ENCODE data around the gene OR4E1.

OR4E1 gene

DNA sequence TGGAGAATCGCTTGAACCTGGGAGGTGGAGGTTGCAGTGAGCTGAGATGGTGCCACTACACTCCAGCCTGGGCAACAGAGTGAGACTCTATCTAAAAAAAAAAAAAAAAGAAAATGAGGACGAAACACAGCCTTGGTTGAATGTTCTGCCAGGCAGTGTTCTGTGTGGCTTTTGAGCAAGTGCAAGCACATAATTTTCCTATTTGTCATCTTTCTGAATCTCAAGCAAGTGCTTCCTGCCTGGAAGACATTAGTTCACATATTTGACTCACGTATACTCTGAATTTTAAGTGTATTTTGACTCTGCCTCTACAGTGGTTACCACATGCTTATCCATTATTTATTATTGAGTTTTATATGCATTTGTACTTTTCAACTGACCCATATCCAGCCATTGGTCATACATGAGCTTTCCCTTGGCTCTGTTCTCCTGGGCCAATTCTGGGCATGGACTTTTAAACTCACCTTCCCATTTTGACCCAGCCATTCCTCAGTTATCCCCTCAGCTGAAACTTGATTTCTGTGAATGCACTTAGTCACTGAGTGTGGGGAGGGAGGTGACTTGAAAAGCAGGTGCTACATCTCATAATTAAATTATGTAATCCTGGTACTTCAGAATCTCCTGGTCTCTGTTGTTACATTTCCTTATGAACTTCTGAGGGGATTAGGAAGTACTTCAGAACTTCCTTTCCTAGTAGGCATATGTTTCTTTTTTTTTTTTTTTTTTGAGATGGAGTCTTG lies 47.0 kb downstream of the OR4E1 start:
- no peaks in the 10 kb centered on the region for H3K9me3 Mint-ChIP-seq
- H3K4me1 Mint-ChIP-seq (ENCODE audit: low read depth): no peaks in the 10 kb centered on the region
- peaks cover 7% of the 10 kb centered on the region for H3K27me3 Mint-ChIP-seq (ENCODE audit: low read depth)
- no peaks in the 10 kb centered on the region for H3K36me3 Mint-ChIP-seq (ENCODE audit: low read depth)
- no peak overlapping the region for H3K27ac Mint-ChIP-seq
- no peak overlapping the region for H3K4me3 Mint-ChIP-seq
